H1 (cell line): Measurements from ENCODE around the gene TCEANC. TPM values are rescaled to one million over a fixed set of nuclear protein-coding genes. Genes with fewer than 3 reads are reported as not detected.
A peak's percentile ranks its signal among the peaks of the same experiment; 100 is the strongest.

Source experiments
- CTCF ChIA-PET: fragments of 300-600 bp; sonication (Branson Sonifier 250); formaldehyde crosslinking; loops from one replicate; lab custom pipeline; 2021; ENCODE audit not compliant: partially characterized antibody; lab: Charles Lee
- POLR2A ChIA-PET: fragments of 300-600 bp; sonication (Branson Sonifier 250); formaldehyde crosslinking; loops from one replicate; lab custom pipeline; 2021; ENCODE audit warnings: inconsistent platforms; ENCODE audit not compliant: partially characterized antibody; lab: Charles Lee
- DNase-seq, 2 experiments: peaks; one replicate each; pipeline versions ENCODE4 v3.0.0 to v3.0.0-alpha.2; 2010 to 2022; ENCODE audit warnings: low spot score in 2 of 2, low read depth in 1 of 2, mixed read lengths in 1 of 2
- FAIRE-seq: peaks from 2 replicates; lab custom pipeline; 2011; peaks lifted over from hg19 to GRCh38; lab: Jason Lieb, UNC
- H2AFZ ChIP-seq: 2 replicates; pipeline ENCODE4 v1.8.1; 2012; ENCODE audit warnings: low read length, inconsistent platforms
- H2AK5ac ChIP-seq: 2 replicates; pipeline ENCODE4 v1.6.1; 2013; ENCODE audit warnings: low read depth, low read length
- H2BK120ac ChIP-seq: replicated peaks from 2 replicates; pipeline ENCODE3; 2013; ENCODE audit warnings: low read depth, low read length, inconsistent platforms
- H2BK12ac ChIP-seq: 2 replicates; pipeline ENCODE4 v1.6.1; 2013; ENCODE audit warnings: low read depth, low read length
- H2BK15ac ChIP-seq: 2 replicates; pipeline ENCODE4 v1.6.1; 2013; ENCODE audit warnings: low read length
- H2BK20ac ChIP-seq: 2 replicates; pipeline ENCODE4 v1.6.1; 2013; ENCODE audit warnings: low read length
- H2BK5ac ChIP-seq: 2 replicates; pipeline ENCODE4 v1.6.1; 2013; ENCODE audit warnings: low read depth, low read length
- H3K14ac ChIP-seq: 2 replicates; pipeline ENCODE4 v1.6.1; 2013; ENCODE audit warnings: inconsistent platforms; ENCODE audit not compliant: insufficient read length
- H3K18ac ChIP-seq: 2 replicates; pipeline ENCODE4 v1.6.1; 2013; ENCODE audit warnings: low read length; ENCODE audit errors: extremely low read depth
- H3K23ac ChIP-seq: 2 replicates; pipeline ENCODE4 v1.6.1; 2013; ENCODE audit warnings: inconsistent platforms; ENCODE audit not compliant: insufficient read length
- H3K23me2 ChIP-seq: 2 replicates; pipeline ENCODE4 v1.6.1; 2013; ENCODE audit warnings: low read depth, low read length
- H3K27ac ChIP-seq: 2 replicates; pipeline ENCODE4 v1.6.1; 2011; ENCODE audit warnings: low read depth, low read length, inconsistent platforms
- H3K27me3 ChIP-seq, 4 experiments: replicated peaks in 1 of 4; 1 replicate in 1 of 4; 2 replicates in 3 of 4; pipeline versions ENCODE4 v1.6.1 to v1.8.1; 2011 to 2013; ENCODE audit warnings: low read length in 3 of 4, mild to moderate bottlenecking in 3 of 4, inconsistent platforms in 2 of 4, mixed read lengths in 2 of 4, moderate library complexity in 1 of 4; ENCODE audit not compliant: control insufficient read depth in 3 of 4, insufficient read depth in 3 of 4; ENCODE audit errors: extremely low read depth in 1 of 4
- H3K36me3 ChIP-seq, 4 experiments: 2 replicates each; pipeline versions ENCODE4 v1.6.1 to v1.8.1; 2011 to 2013; ENCODE audit warnings: mild to moderate bottlenecking in 4 of 4, low read length in 3 of 4, moderate library complexity in 2 of 4, control low read depth in 1 of 4, inconsistent platforms in 1 of 4; ENCODE audit not compliant: insufficient read depth in 4 of 4, control insufficient read depth in 2 of 4
- H3K4ac ChIP-seq: replicated peaks from 2 replicates; pipeline ENCODE3; 2013; ENCODE audit warnings: low read length, low read depth, mixed read lengths, inconsistent platforms; ENCODE audit not compliant: insufficient read length
- H3K4me1 ChIP-seq, 4 experiments: replicated peaks in 1 of 4; 1 replicate in 1 of 4; 2 replicates in 3 of 4; pipeline versions ENCODE4 v1.6.1 to v1.8.1; 2011 to 2013; ENCODE audit warnings: low read length in 3 of 4, inconsistent platforms in 2 of 4, mixed read lengths in 1 of 4; ENCODE audit not compliant: insufficient read depth in 4 of 4, control insufficient read depth in 3 of 4
- H3K4me2 ChIP-seq, 2 experiments: 2 replicates each; pipeline versions ENCODE4 v1.6.1 to v1.8.1; 2011 to 2013; ENCODE audit warnings: low read depth in 2 of 2, low read length in 2 of 2, control low read depth in 1 of 2, inconsistent platforms in 1 of 2, mild to moderate bottlenecking in 1 of 2; ENCODE audit not compliant: insufficient read depth in 1 of 2
- H3K4me3 ChIP-seq, 4 experiments: fragments of 200-600, 300-600 bp in 1 of 4; sonication (generic), shearing (Covaris generic), sonication (Bioruptor Twin) in 1 of 4; 2 replicates each; pipeline versions ENCODE4 v1.5.1 to v1.8.1; 2011 to 2016; ENCODE audit warnings: low read length in 4 of 4, low read depth in 3 of 4, control low read depth in 2 of 4, inconsistent platforms in 2 of 4, mild to moderate bottlenecking in 2 of 4, mixed read lengths in 1 of 4, moderate library complexity in 1 of 4; ENCODE audit not compliant: insufficient read depth in 2 of 4; ENCODE audit errors: extremely low read depth in 1 of 4
- H3K56ac ChIP-seq: replicated peaks from 2 replicates; pipeline ENCODE3; 2013; ENCODE audit warnings: low read depth, mild to moderate bottlenecking, mixed read lengths, low read length, inconsistent platforms; ENCODE audit not compliant: insufficient read length
- H3K79me1 ChIP-seq: 2 replicates; pipeline ENCODE4 v1.6.1; 2013; ENCODE audit warnings: low read depth, low read length, control low read depth
- H3K79me2 ChIP-seq, 2 experiments: 2 replicates each; pipeline versions ENCODE4 v1.6.1 to v1.8.1; 2012 to 2013; ENCODE audit warnings: low read length in 2 of 2, mild to moderate bottlenecking in 2 of 2, inconsistent platforms in 1 of 2; ENCODE audit not compliant: insufficient read depth in 2 of 2, control insufficient read depth in 1 of 2
- H3K9ac ChIP-seq, 4 experiments: replicated peaks in 1 of 4; 1 replicate in 1 of 4; 2 replicates in 3 of 4; pipeline versions ENCODE4 v1.6.1 to v1.8.1; 2011 to 2013; ENCODE audit warnings: low read depth in 3 of 4, low read length in 3 of 4, control low read depth in 2 of 4, mild to moderate bottlenecking in 2 of 4, moderate library complexity in 2 of 4, inconsistent platforms in 1 of 4; ENCODE audit errors: extremely low read depth in 1 of 4
- H3K9me3 ChIP-seq, 2 experiments: 2 replicates each; pipeline versions ENCODE4 v1.6.1 to v1.8.1; 2012 to 2013; ENCODE audit warnings: mild to moderate bottlenecking in 2 of 2, moderate library complexity in 2 of 2, control low read depth in 1 of 2, inconsistent platforms in 1 of 2, low read depth in 1 of 2, low read length in 1 of 2, mixed read lengths in 1 of 2; ENCODE audit not compliant: insufficient read depth in 2 of 2
- H4K20me1 ChIP-seq, 2 experiments: replicated peaks in 1 of 2; 2 replicates each; pipeline versions ENCODE3 to v1.8.1; 2011 to 2013; ENCODE audit warnings: inconsistent platforms in 2 of 2, low read length in 2 of 2, mild to moderate bottlenecking in 1 of 2; ENCODE audit not compliant: insufficient read depth in 2 of 2, control insufficient read depth in 1 of 2
- H4K5ac ChIP-seq: 2 replicates; pipeline ENCODE4 v1.6.1; 2013; ENCODE audit warnings: low read length, low read depth, mixed read lengths, inconsistent platforms; ENCODE audit not compliant: insufficient read length
- H4K8ac ChIP-seq: 2 replicates; pipeline ENCODE4 v1.8.0; 2013; ENCODE audit warnings: mild to moderate bottlenecking, moderate library complexity, low read length, inconsistent platforms; ENCODE audit not compliant: insufficient read depth; ENCODE audit errors: extremely low read depth
- H4K91ac ChIP-seq: replicated peaks from 2 replicates; pipeline ENCODE3; 2013; ENCODE audit warnings: low read length, mixed read lengths, inconsistent platforms; ENCODE audit not compliant: insufficient read length
- RAD21 ChIP-seq, 2 experiments: IDR thresholded peaks in 1 of 2; conservative IDR thresholded peaks in 1 of 2; 2 replicates each; pipeline ENCODE4 v1.6.1; 2011; ENCODE audit warnings: low read depth in 2 of 2, low read length in 2 of 2, improper control_type of control experiment in 1 of 2, inconsistent platforms in 1 of 2, mild to moderate bottlenecking in 1 of 2, moderate library complexity in 1 of 2
- TBP ChIP-seq: IDR thresholded peaks from 2 replicates; pipeline ENCODE4 v1.6.1; 2011; ENCODE audit warnings: low read depth, low read length, improper control_type of control experiment
- WGBS, 2 experiments: shearing (Covaris generic) in 1 of 2; methylation state at CpG; one replicate each; pipeline versions ENCODE4 v1.1.6 to v1.1.7; 2013 to 2015; ENCODE audit warnings: low lambda C conversion rate in 2 of 2, mixed read lengths in 2 of 2, inconsistent platforms in 1 of 2, low coverage in 1 of 2, missing lambda C conversion rate in 1 of 2; ENCODE audit not compliant: insufficient replicate concordance in 2 of 2, insufficient coverage in 1 of 2, insufficient read length in 1 of 2; ENCODE audit errors: extremely low coverage in 1 of 2, missing lambda C conversion rate in 1 of 2; 5-methylcytosine and 5-hydroxymethylcytosine counted together
- polyA plus RNA-seq, 7 experiments: library from polyadenylated mRNA; depleted of rRNA in 3 of 7; stranded (reverse) in 5 of 7; unstranded in 2 of 7; fragments of >200 nt in 5 of 7; fragments of 200-250 nt in 2 of 7; gene quantifications; 1 replicate in 5 of 7; 2 replicates in 1 of 7; 4 replicates in 1 of 7; pipeline versions ENCODE4 v1.2.1 to v1.2.3, GENCODE V29; 2011 to 2013; ENCODE audit warnings: missing spikeins in 2 of 7, mixed read lengths in 2 of 7
- total RNA-seq: library from RNA; stranded (reverse); fragmentation: NEBNext Ultra II Directional; extraction: Animal tissue kit (Norgen Biotek cat#: 25700); gene quantifications from 2 replicates; pipeline ENCODE4 v1.2.1, GENCODE V29; 2021
- TF ChIP-seq, protein P1 (sequence below), 3 experiments: IDR thresholded peaks; 1 replicate in 2 of 3; 2 replicates in 1 of 3; pipeline versions ENCODE4 v1.5.1 to v1.6.1; 2011; ENCODE audit warnings: low read length in 3 of 3, mild to moderate bottlenecking in 3 of 3, inconsistent platforms in 2 of 3, low read depth in 1 of 3, moderate library complexity in 1 of 3; ENCODE audit not compliant: insufficient read depth in 1 of 3; ENCODE audit errors: control extremely low read depth in 1 of 3

TCEANC gene
- total and polyA plus RNA-seq, 2 of the 8 experiments (the other 6 are each of a cell fraction or from before 2014, with no cell fraction given), result 0.88 to 2.0 TPM

DNA sequence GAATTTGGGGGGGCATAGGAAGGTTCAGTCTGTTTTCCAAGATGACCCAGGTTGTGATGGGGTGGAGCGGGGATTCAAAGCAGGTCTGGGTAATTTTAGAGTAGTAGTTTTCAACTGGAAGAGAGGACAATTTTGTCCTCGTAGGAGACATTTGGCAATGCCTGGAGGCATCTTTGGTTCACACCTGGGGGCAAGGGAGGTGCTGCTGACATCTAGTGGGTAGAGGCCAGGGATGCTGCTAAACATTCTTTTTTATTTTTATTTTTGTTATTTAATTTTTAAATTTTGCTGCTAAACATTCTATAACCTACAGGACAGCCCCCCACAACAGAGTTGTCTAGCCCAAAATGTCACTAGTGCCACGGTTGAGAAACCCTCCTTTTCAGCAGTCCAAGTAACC is 37.9 kb downstream of the TCEANC start:
- POLR2A ChIA-PET, result no interaction called here
- Histone ChIP-seq H3K14ac (no peak overlapping the region), H3K23me2 (peaks cover 4% of the 10 kb centered on the region; the same call in 1 of the 2 replicates), H3K4me1 (peaks cover 0 to 7% (median 3%) of the 10 kb centered on the region in 4 experiments; a peak in 4 of 7 replicates), H2BK120ac (no peak overlapping the region), H3K4me3 (peak overlapping the region in 2 of 4 experiments; percentile 7 to 91; a peak in 3 of 8 replicates), H2BK20ac (no peak overlapping the region), H3K79me2 (peaks cover 4 to 63% of the 10 kb centered on the region in 2 experiments), H2BK15ac (no peak overlapping the region), H2AFZ (no peak overlapping the region), H3K9ac (no peak overlapping the region), H4K8ac (no peak overlapping the region), H3K4ac (no peak overlapping the region), H3K4me2 (peak overlapping the region; percentile 70 to 71), H3K9me3 (no peaks in the 10 kb centered on the region), H4K5ac (no peak overlapping the region), H3K56ac (no peak overlapping the region), H4K91ac (no peak overlapping the region), H3K36me3 (no peaks in the 10 kb centered on the region; a peak in 1 of 8 replicates), H2BK5ac (no peak overlapping the region), H2BK12ac (no peak overlapping the region), H4K20me1 (peaks cover 0 to 13% of the 10 kb centered on the region in 2 experiments), H3K23ac (no peak overlapping the region), H3K79me1 (no peaks in the 10 kb centered on the region), H2AK5ac (no peak overlapping the region), H3K27me3 (peaks cover 0 to 2% (median 0%) of the 10 kb centered on the region in 4 experiments; a peak in 2 of 7 replicates), H3K18ac (no peak overlapping the region), H3K27ac (no peak overlapping the region)
- 84% methylated on average over 3 of the region's 3 CpGs; no CpG with 5 or more reads in 1 of the 2 experiments for WGBS, 2 experiments
- FAIRE-seq (no peak), DNase-seq (no peak)
- CTCF ChIA-PET, result interaction anchor here (1.5 kb wide), 1 partner anchor 35 kb away, joined by 4 read pairs; no protein-coding TSS in a partner anchor
- TF ChIP-seq RAD21 (IDR thresholded peaks at IDR 0.05 in 1 of 2, conservative IDR thresholded peaks at IDR 0.05 in 1 of 2; ENCODE audit: low read depth in 2 of 2, low read length in 2 of 2) (peak; percentile 25 to 31; a peak in 2 of 4 replicates), TBP (no peak)
- TF ChIP-seq, protein P1, sequence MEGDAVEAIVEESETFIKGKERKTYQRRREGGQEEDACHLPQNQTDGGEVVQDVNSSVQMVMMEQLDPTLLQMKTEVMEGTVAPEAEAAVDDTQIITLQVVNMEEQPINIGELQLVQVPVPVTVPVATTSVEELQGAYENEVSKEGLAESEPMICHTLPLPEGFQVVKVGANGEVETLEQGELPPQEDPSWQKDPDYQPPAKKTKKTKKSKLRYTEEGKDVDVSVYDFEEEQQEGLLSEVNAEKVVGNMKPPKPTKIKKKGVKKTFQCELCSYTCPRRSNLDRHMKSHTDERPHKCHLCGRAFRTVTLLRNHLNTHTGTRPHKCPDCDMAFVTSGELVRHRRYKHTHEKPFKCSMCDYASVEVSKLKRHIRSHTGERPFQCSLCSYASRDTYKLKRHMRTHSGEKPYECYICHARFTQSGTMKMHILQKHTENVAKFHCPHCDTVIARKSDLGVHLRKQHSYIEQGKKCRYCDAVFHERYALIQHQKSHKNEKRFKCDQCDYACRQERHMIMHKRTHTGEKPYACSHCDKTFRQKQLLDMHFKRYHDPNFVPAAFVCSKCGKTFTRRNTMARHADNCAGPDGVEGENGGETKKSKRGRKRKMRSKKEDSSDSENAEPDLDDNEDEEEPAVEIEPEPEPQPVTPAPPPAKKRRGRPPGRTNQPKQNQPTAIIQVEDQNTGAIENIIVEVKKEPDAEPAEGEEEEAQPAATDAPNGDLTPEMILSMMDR (IDR thresholded peaks at IDR 0.05; ENCODE audit: control extremely low read depth in 1 of 3, insufficient read depth in 1 of 3, low read depth in 1 of 3, low read length in 3 of 3), result peak; percentile 4 to 22 (median 7)
